ENCODE results near the gene CPB2.

Gene CPB2

DNA sequence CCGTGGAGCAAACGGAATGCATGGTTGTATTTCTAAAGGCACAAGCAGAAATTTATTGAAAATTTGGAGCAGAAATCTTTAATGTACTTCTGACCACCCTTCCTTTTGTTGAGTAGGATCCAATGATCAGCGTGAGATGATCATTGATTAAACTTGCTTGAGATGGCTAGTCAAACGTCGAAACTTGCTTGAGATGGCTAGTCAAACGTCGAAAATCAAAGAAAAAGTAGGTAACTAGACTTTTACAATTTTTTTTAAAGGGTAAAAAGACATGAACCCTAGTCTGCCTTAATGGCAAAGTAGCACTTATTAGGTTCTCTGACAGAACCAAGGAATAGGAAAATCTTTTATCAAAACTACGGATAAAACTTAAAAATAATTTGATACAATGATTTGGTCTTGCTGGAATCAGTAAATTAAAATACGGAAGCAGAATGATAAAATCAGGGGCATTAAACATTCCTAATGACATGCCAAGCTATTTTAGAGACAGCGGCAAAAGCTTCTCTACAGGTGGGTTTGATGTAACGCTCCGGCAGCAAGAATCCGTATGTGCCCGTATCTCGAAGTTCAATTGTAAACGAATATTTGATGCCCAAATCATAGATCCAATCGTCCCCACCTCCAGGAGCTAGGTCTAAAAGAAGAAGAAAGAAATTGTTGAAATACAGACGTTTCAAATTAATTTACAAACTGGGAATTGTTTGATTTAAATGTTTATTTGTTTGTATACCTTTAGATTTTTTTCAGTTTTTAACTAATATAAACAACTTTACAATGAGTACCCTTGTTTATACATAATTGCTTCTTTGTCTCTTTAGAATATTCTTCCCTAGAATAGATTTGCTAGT, 51.4 kb downstream of the CPB2 start:
- no peak for DNase-seq (ENCODE audit: low spot score)
- no peak overlapping the region for H3K27ac ChIP-seq
- CTCF ChIA-PET: interaction anchor here (0.6 to 1.4 kb wide), 3 partner anchors 73 to 635 kb away, joined by 3 read pairs; partner anchors contain the start of gene SLC25A30
- POLR2A ChIA-PET (ENCODE audit: low non-redundant PET): no interaction called here
- no peak for TF ChIP-seq CTCF (conservative IDR thresholded peaks at IDR 0.05; ENCODE audit: low read depth)

GRCh38 chr13:46052319-46053161, 52.3 kb downstream of the CPB2 start, which contains the start of gene ZC3H13:
Gene ZC3H13, minus strand, starts transcription at chr13:46052746. Its CDS starts 7,239 bp downstream, at chr13:46045507.
- ChIA-PET POLR2A (ENCODE audit: low non-redundant PET) (interaction anchor here (1.1 kb wide), 1 partner anchor 10 kb away, joined by 3 read pairs; no protein-coding TSS in a partner anchor), CTCF (interaction anchor here (0.6 to 1.4 kb wide), 5 partner anchors 17 to 634 kb away, joined by 3 read pairs; partner anchors contain the start of gene SLC25A30)
- peak within 1 kb of the TSS; percentile 89 for H3K27ac ChIP-seq
- TF ChIP-seq CTCF (conservative IDR thresholded peaks at IDR 0.05; ENCODE audit: low read depth): no peak
- DNase-seq (ENCODE audit: low spot score): peak; percentile 87

DNA sequence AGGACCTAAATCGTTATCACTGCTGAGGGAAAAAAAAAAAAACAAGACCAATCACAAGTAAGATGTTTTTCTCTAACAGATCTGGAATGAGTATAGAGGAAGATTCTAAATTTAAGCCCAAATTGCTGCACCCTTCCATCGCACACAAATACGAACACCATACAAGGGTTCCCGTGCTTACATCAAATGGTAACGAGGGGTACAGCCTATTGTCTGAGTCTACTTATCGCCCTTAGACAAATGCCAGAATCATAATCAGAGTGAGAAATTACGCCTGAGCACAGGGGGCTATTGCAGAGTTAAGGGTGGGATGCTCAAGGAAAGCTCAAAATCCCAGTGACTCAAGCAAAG, 52.9 kb downstream of the CPB2 start:
- TF ChIP-seq CTCF (conservative IDR thresholded peaks at IDR 0.05; ENCODE audit: low read depth): no peak
- ChIA-PET CTCF (interaction anchor here (0.6 to 1.4 kb wide), 4 partner anchors 17 to 91 kb away, joined by 3 read pairs; no protein-coding TSS in a partner anchor), POLR2A (ENCODE audit: low non-redundant PET) (interaction anchor here (1.1 kb wide), 1 partner anchor 10 kb away, joined by 3 read pairs; no protein-coding TSS in a partner anchor)
- DNase-seq (ENCODE audit: low spot score): no peak
- peak overlapping the region; percentile 89 for H3K27ac ChIP-seq

- POLR2A ChIA-PET (ENCODE audit: low non-redundant PET): no interaction called here
Observed at GRCh38 chr13:46050771-46051170, 54.1 kb downstream of the CPB2 start.

GRCh38 chr13:46045424-46045823, 59.4 kb downstream of the CPB2 start:
- no peak for DNase-seq (ENCODE audit: low spot score)
- ChIA-PET POLR2A (ENCODE audit: low non-redundant PET) (no interaction called here), CTCF (no interaction called here)
- TF ChIP-seq CTCF (conservative IDR thresholded peaks at IDR 0.05; ENCODE audit: low read depth): no peak
- H3K27ac ChIP-seq: no peak overlapping the region

More at GRCh38 chr13:46050771-46051170, 54.1 kb downstream of the CPB2 start:
- TF ChIP-seq CTCF (conservative IDR thresholded peaks at IDR 0.05; ENCODE audit: low read depth): no peak
- no peak for DNase-seq (ENCODE audit: low spot score)
- CTCF ChIA-PET: interaction anchor here (0.6 kb wide), 1 partner anchor 97 kb away, joined by 3 read pairs; no protein-coding TSS in a partner anchor
- no peak overlapping the region for H3K27ac ChIP-seq

- no peak overlapping the region for H3K27ac ChIP-seq
- ChIA-PET CTCF (interaction anchor here (0.6 kb wide), 1 partner anchor 668 kb away, joined by 3 read pairs; no protein-coding TSS in a partner anchor), POLR2A (ENCODE audit: low non-redundant PET) (no interaction called here)
- DNase-seq (ENCODE audit: low spot score): no peak
- no peak for TF ChIP-seq CTCF (conservative IDR thresholded peaks at IDR 0.05; ENCODE audit: low read depth)
Observed at GRCh38 chr13:46043647-46044046, 61.2 kb downstream of the CPB2 start.

Data from RWPE1 (cell line).